Epithelial cell of esophagus (primary cell): ENCODE results near the gene MRTFB.

Source experiments
- DNase-seq: peaks from one replicate; pipeline ENCODE4 v3.0.0; 2010; ENCODE audit warnings: low read depth
- H3K4me3 ChIP-seq: 2 replicates; pipeline ENCODE4 v1.5.1; 2011; ENCODE audit warnings: mild to moderate bottlenecking, low read length, control low read depth
- CTCF ChIP-seq: IDR thresholded peaks from 2 replicates; pipeline ENCODE4 v1.5.1; 2011; ENCODE audit warnings: low read depth, mild to moderate bottlenecking, low read length, control low read depth, inconsistent platforms; ENCODE audit not compliant: insufficient read depth; ENCODE audit errors: missing control alignments

Gene MRTFB

DNA sequence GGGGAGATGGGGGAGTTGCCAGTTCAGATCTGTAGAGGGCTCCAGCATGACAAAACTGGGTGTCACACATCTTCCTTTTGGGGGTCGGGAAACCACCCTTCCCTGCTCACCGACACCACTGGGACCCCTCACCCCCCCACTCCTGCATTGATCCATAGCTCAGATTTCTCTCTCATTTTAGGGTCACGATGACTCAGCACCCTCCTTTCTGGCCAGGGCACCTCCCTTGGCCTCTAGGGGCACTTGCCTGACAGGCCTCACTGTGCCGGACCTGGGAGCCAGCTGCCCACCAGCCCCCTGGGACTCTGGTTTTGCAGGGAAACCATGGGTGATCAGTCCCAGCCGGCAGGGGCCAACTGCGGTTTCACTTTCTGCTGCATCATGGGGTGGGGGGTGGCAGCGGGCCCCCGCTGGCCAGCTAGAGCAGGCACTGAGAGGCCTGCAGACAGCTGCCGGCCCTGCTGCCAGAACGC lies 239.4 kb downstream of the MRTFB start:
- TF ChIP-seq CTCF, result no peak
- H3K4me3 ChIP-seq, result no peak overlapping the region
- no peak for DNase-seq

DNA sequence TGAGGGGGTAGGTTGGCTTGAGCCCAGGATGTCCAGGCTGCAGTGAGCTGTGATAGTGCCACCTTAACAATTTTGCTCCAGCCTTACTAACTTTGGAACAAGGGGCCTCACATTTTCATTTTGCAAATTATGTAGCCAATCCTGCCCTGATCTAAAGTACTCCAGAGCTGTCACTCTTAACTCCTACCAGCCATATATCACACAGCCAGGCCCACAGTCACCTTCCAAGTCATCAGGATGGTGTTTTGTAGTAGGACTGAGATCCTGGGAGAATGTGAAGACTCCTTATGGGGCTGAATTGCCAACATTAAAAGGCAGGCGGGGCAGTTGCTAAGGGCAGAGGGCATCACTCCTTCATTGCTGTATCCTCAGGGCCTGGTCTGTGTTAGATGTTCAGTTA lies 243.0 kb downstream of the MRTFB start:
- TF ChIP-seq CTCF, result no peak
- DNase-seq, result no peak
- H3K4me3 ChIP-seq, result no peak overlapping the region

- H3K4me3 ChIP-seq, result no peak overlapping the region
- TF ChIP-seq CTCF, result no peak
Observed at GRCh38 chr16:14315683-14316320, 244.7 kb downstream of the MRTFB start.

More at GRCh38 chr16:14315683-14316320, 244.7 kb downstream of the MRTFB start:
- no peak for DNase-seq
